PFSK-1 (cell line): Measurements from ENCODE around the gene ATF7.

ENCODE experiments used
- FOXP2 ChIP-seq: optimal IDR thresholded peaks from 2 replicates; pipeline ENCODE3; 2011; ENCODE audit warnings: borderline replicate concordance, control low read depth, inconsistent platforms; ENCODE audit not compliant: insufficient read depth; ENCODE audit errors: extremely low read length, extremely low read depth
- POLR2AphosphoS5 ChIP-seq: IDR thresholded peaks from 2 replicates; pipeline ENCODE4 v1.6.1; 2012; ENCODE audit warnings: low read depth, mild to moderate bottlenecking, control low read depth, low read length, moderate library complexity
- SIN3A ChIP-seq: IDR thresholded peaks from 2 replicates; pipeline ENCODE4 v1.6.1; 2012; ENCODE audit warnings: mild to moderate bottlenecking, low read length, moderate library complexity, borderline replicate concordance; ENCODE audit not compliant: insufficient read depth
- TAF1 ChIP-seq: IDR thresholded peaks from 2 replicates; pipeline ENCODE4 v1.6.1; 2012; ENCODE audit warnings: low read length, control low read depth, borderline replicate concordance; ENCODE audit not compliant: insufficient read depth
- TF ChIP-seq, protein P1 (sequence below), 2 experiments: IDR thresholded peaks; 2 replicates each; pipeline versions ENCODE4 v1.6.1 to v1.8.0; 2011 to 2012; ENCODE audit warnings: low read depth in 2 of 2, low read length in 2 of 2, control low read depth in 1 of 2, inconsistent platforms in 1 of 2, mild to moderate bottlenecking in 1 of 2, moderate library complexity in 1 of 2; ENCODE audit not compliant: insufficient read depth in 1 of 2

ATF7 gene

DNA sequence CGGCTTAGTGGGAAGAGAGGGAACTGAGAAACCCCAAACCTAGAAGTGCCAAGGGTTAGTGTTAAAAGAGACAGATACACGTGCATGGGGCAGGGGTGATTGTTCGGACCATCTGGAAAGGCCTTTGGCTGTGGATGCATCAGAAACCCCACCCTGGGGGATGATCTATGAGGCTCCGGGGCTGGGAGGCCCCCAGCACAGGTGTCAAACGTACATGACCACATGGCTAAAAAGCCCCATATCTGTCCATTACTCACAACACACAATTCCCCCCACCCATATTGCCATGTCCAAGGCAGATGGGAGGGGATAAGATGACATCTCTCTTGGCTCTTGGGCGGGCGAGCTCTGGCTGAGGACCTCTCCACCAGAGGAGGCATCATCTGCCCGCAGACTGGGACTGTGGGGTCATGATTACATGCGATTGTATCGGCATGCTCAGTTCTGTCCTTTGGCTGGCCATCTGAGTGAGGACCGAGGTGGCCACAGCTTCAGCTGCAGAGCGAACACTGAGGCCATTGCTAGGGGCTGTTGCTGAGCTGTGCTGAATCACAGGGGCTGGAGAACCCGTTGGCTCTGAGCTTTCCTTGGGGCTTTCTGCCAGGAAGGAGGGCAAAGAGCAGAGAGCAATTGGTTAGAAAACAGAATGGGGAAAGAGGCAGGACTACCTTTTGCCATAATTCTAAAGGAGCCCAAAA, 109.3 kb downstream of the ATF7 start:
- no peak for TF ChIP-seq SIN3A
- no peak for TF ChIP-seq FOXP2
- TF ChIP-seq, protein P1, sequence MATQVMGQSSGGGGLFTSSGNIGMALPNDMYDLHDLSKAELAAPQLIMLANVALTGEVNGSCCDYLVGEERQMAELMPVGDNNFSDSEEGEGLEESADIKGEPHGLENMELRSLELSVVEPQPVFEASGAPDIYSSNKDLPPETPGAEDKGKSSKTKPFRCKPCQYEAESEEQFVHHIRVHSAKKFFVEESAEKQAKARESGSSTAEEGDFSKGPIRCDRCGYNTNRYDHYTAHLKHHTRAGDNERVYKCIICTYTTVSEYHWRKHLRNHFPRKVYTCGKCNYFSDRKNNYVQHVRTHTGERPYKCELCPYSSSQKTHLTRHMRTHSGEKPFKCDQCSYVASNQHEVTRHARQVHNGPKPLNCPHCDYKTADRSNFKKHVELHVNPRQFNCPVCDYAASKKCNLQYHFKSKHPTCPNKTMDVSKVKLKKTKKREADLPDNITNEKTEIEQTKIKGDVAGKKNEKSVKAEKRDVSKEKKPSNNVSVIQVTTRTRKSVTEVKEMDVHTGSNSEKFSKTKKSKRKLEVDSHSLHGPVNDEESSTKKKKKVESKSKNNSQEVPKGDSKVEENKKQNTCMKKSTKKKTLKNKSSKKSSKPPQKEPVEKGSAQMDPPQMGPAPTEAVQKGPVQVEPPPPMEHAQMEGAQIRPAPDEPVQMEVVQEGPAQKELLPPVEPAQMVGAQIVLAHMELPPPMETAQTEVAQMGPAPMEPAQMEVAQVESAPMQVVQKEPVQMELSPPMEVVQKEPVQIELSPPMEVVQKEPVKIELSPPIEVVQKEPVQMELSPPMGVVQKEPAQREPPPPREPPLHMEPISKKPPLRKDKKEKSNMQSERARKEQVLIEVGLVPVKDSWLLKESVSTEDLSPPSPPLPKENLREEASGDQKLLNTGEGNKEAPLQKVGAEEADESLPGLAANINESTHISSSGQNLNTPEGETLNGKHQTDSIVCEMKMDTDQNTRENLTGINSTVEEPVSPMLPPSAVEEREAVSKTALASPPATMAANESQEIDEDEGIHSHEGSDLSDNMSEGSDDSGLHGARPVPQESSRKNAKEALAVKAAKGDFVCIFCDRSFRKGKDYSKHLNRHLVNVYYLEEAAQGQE (IDR thresholded peaks at IDR 0.05; ENCODE audit: insufficient read depth in 1 of 2, low read depth in 2 of 2, low read length in 2 of 2) = no peak
- no peak for TF ChIP-seq TAF1
- TF ChIP-seq POLR2AphosphoS5 = no peak

DNA sequence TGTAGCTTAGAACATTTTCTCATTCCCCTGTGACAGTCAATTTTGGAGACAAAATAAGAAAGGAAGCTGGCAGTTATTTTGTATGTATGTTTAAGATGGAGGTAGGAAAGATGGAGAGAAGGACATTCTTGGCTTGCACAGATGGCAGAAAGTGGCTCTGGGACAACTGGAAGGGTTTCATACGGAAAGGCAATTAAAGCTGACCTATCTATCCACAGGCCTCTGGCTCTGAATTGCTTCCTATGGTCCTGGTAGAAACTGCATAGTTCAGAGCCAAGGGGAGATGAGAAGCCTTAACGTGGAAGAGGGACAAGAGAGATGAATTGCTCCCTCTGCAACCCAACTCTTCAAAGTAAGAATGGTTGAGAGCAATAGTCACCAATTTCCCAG, 110.9 kb downstream of the ATF7 start:
- no peak for TF ChIP-seq FOXP2
- no peak for TF ChIP-seq POLR2AphosphoS5
- no peak for TF ChIP-seq TAF1
- TF ChIP-seq SIN3A = no peak
- TF ChIP-seq, protein P1 (IDR thresholded peaks at IDR 0.05; ENCODE audit: insufficient read depth in 1 of 2, low read depth in 2 of 2, low read length in 2 of 2) = no peak

DNA sequence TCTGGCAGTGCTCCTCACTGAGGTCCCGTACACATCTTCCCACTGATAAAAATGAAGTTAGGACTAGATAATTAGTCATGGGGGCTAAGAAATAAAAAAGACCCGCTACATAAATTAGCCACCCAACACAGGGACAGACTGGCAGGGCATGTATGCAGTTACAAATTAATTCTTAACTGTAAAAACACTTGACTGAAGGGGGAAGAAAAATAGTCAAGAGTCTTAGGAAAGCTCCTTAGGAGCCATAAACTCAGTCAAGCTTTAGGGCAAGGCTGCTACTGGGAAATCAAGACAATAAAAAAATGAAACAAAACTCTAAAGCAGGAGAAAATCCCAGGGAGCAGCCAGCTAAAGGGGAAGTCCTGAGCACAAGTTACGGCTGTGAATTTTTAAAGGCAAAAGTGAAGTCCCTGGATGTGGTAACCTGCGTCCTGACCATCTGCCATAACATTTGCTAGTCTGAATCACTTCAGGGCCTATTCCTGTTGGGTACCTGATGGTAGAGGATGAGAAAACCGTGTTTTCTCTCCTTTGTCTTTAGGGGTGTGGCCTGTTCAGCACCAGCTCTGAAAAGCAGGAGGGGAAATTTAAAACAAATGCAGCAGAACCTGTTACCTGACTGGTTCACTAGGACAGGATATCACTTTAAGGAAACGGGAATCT, 111.4 kb downstream of the ATF7 start:
- TF ChIP-seq FOXP2 (no peak), TAF1 (no peak), POLR2AphosphoS5 (no peak), SIN3A (no peak)
- TF ChIP-seq, protein P1 (IDR thresholded peaks at IDR 0.05; ENCODE audit: insufficient read depth in 1 of 2, low read depth in 2 of 2, low read length in 2 of 2) = no peak

DNA sequence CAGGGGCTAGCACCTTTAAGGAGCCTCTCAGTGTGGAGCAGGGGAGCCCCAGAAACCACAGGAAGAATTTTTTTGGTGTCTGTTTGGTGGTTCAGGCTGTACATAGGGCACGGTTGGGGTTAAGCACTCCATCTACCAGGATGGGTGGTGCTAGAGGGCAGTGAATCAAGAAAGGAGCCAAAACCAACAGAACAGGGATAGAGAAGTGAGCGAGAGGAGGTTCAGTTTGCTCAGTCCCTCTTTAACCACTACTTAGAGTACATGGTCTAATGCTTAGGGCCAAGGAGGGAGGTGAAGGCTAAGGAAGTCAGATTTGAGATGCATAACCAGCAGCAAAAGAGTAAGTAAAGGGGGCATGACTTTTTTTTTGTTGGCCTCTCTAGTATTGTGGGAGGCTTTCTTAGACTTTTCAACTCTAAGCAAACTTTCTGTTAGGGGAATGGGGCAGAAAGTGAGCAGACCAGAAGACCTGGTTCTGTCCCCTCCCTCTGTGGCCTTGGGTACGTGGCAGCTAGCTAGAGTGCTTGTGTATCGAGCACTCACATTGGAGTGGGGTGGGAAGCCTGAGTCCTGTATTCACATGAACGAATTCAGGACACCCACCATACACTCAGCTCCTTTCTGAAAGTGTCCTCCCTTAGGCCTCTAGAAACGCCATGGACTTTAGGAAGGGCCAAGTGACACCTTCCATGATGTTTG, 112.3 kb downstream of the ATF7 start:
- TF ChIP-seq POLR2AphosphoS5 (no peak), TAF1 (no peak), FOXP2 (no peak), SIN3A (no peak)
- TF ChIP-seq, protein P1 (IDR thresholded peaks at IDR 0.05; ENCODE audit: insufficient read depth in 1 of 2, low read depth in 2 of 2, low read length in 2 of 2) = no peak
